ENCODE data around the gene LYRM4. TPM values are rescaled to one million over a fixed set of nuclear protein-coding genes. Genes with fewer than 3 reads are reported as not detected.
A peak's percentile ranks its signal among the peaks of the same experiment; 100 is the strongest.

LYRM4 gene
- total and polyA plus RNA-seq, 9 of the 15 experiments (the other 6 are each of a cell fraction or from before 2014, with no cell fraction given) = 24.2 to 69.4 (median 41.8) TPM

GRCh38 chr6:5260661-5261544 is at the start of gene LYRM4, which contains the start of gene FARS2 (continued):
- TF ChIP-seq ZBTB11 (CRISPR knock-in tag; IDR thresholded peaks at IDR 0.05) (0 out of 6 replicates have a peak, but pooled peaks of 1 of the 3 experiments have one; percentile 16), POLR2B (IDR thresholded peaks at IDR 0.05; ENCODE audit: low read depth, partially characterized antibody) (peak; percentile 23), NFIC (IDR thresholded peaks at IDR 0.05) (peak; percentile 6; the same call in 1 of the 2 replicates), HDAC3 (IDR thresholded peaks at IDR 0.05; ENCODE audit: borderline replicate concordance, partially characterized antibody) (no peak), PATZ1 (CRISPR knock-in tag; IDR thresholded peaks at IDR 0.05; ENCODE audit: borderline replicate concordance) (no peak), THRA (IDR thresholded peaks at IDR 0.05) (no peak), DACH1 (IDR thresholded peaks at IDR 0.05; ENCODE audit: partially characterized antibody) (peak; percentile 99), ZNF274 (IDR thresholded peaks at IDR 0.05; ENCODE audit: borderline replicate concordance, low read depth, low read length) (no peak), SREBF1 (IDR thresholded peaks at IDR 0.05; ENCODE audit: borderline replicate concordance, low read depth, low read length) (no peak), SMC3 (conservative IDR thresholded peaks at IDR 0.05; ENCODE audit: insufficient read depth, low read depth, low read length) (0 out of 2 replicates have a peak, but pooled peaks have one; percentile 2), MAX (CRISPR knock-in tag; IDR thresholded peaks at IDR 0.05) (peak; percentile 75), FOXP1 (CRISPR knock-in tag; IDR thresholded peaks at IDR 0.05) (peak; percentile 43; the same call in 1 of the 2 replicates), NFXL1 (CRISPR knock-in tag; IDR thresholded peaks at IDR 0.05) (no peak), USF2 (CRISPR knock-in tag; IDR thresholded peaks at IDR 0.05) (no peak), HDAC8 (tag; IDR thresholded peaks at IDR 0.05) (no peak), COPS2 (conservative IDR thresholded peaks at IDR 0.05) (no peak)

Data from K562 (cell line).